Type B pancreatic cell (in vitro differentiated cells): Measurements from ENCODE around the gene ZCCHC10. TPM values are rescaled to one million over a fixed set of nuclear protein-coding genes. Genes with fewer than 3 reads are reported as not detected.
A peak's percentile ranks its signal among the peaks of the same experiment; 100 is the strongest.
"Not testable (repeated sequence)": the region's sequence is repeated elsewhere in the genome, so short reads cannot be mapped to it uniquely, and the experiment has no call there.

ENCODE experiments used
- DNase-seq: peaks from one replicate; pipeline ENCODE4 v3.0.0; 2021; ENCODE audit warnings: mixed read lengths; ENCODE audit not compliant: unreplicated experiment; ENCODE audit errors: extremely low spot score
- H3K27ac Mint-ChIP-seq: 2 replicates; pipeline ENCODE4 v1.8.0; 2021; ENCODE audit warnings: mild to moderate bottlenecking, mixed read lengths
- H3K27me3 Mint-ChIP-seq: 2 replicates; pipeline ENCODE4 v1.8.0; 2021; ENCODE audit warnings: mixed read lengths
- H3K36me3 Mint-ChIP-seq: 2 replicates; pipeline ENCODE4 v1.8.0; 2021; ENCODE audit warnings: mixed read lengths
- H3K4me1 Mint-ChIP-seq: one replicate; pipeline ENCODE4 v1.8.0; 2021; ENCODE audit warnings: mixed read lengths; ENCODE audit not compliant: unreplicated experiment
- H3K4me3 Mint-ChIP-seq: 2 replicates; pipeline ENCODE4 v1.8.0; 2021; ENCODE audit warnings: mild to moderate bottlenecking, mixed read lengths
- H3K9me3 Mint-ChIP-seq: 2 replicates; pipeline ENCODE4 v1.8.0; 2021; ENCODE audit warnings: mixed read lengths
- CTCF ChIP-seq: fragments of 200-600 bp; sonication (generic); conservative IDR thresholded peaks from 2 replicates; pipeline ENCODE4 v1.5.0; 2021; ENCODE audit warnings: antibody characterized with exemption, mild to moderate bottlenecking
- total RNA-seq: library from RNA; stranded (reverse); gene quantifications from 2 replicates; pipeline ENCODE4 v1.2.1, GENCODE V29; 2021; ENCODE audit warnings: low replicate concordance

The ZCCHC10 gene
- total RNA-seq, 1 donor from 2014 or later: 22.1 TPM

GRCh38 chr5:132979367-132979940 lies 46.9 kb downstream of the ZCCHC10 start:
- no peaks in the 10 kb centered on the region for H3K4me1 Mint-ChIP-seq
- no peaks in the 10 kb centered on the region for H3K36me3 Mint-ChIP-seq
- H3K4me3 Mint-ChIP-seq: no peak overlapping the region
- H3K27me3 Mint-ChIP-seq: no peaks in the 10 kb centered on the region
- no peak for TF ChIP-seq CTCF
- DNase-seq: no peak
- H3K9me3 Mint-ChIP-seq: peaks cover 4% of the 10 kb centered on the region
- no peak overlapping the region for H3K27ac Mint-ChIP-seq

GRCh38 chr5:132976852-132977251 lies 49.5 kb downstream of the ZCCHC10 start:
- Mint-ChIP-seq H3K36me3 (no peaks in the 10 kb centered on the region), H3K4me1 (no peaks in the 10 kb centered on the region), H3K27me3 (no peaks in the 10 kb centered on the region), H3K9me3 (peaks cover 4% of the 10 kb centered on the region), H3K4me3 (no peak overlapping the region), H3K27ac (no peak overlapping the region)
- DNase-seq: no peak
- no peak for TF ChIP-seq CTCF

- H3K9me3 Mint-ChIP-seq, H3K36me3 Mint-ChIP-seq: not testable (repeated sequence)
These were observed 53.9 kb downstream of the ZCCHC10 start for GRCh38 chr5:132972436-132972828.

GRCh38 chr5:132971483-132972435 lies 54.6 kb downstream of the ZCCHC10 start:
- Mint-ChIP-seq H3K9me3 (peaks cover under 1% of the 10 kb centered on the region), H3K27me3 (no peaks in the 10 kb centered on the region), H3K4me1 (no peaks in the 10 kb centered on the region), H3K4me3 (no peak overlapping the region), H3K27ac (no peak overlapping the region), H3K36me3 (no peaks in the 10 kb centered on the region)
- no peak for TF ChIP-seq CTCF
- peak; percentile 7 for DNase-seq

More at GRCh38 chr5:132972436-132972828, 53.9 kb downstream of the ZCCHC10 start:
- H3K4me3 Mint-ChIP-seq, H3K27me3 Mint-ChIP-seq, H3K27ac Mint-ChIP-seq, H3K4me1 Mint-ChIP-seq: not testable (repeated sequence)
- DNase-seq: peak; percentile 2

GRCh38 chr5:132965120-132965519 lies 61.2 kb downstream of the ZCCHC10 start:
- no peak for DNase-seq
- Mint-ChIP-seq H3K36me3 (peaks cover 11% of the 10 kb centered on the region), H3K4me1 (peaks cover 4% of the 10 kb centered on the region), H3K4me3 (no peak overlapping the region), H3K9me3 (no peaks in the 10 kb centered on the region), H3K27me3 (no peaks in the 10 kb centered on the region), H3K27ac (no peak overlapping the region)
- TF ChIP-seq CTCF: no peak
